Motor neuron (in vitro differentiated cells): ENCODE results near the gene WWP2. TPM values are rescaled to one million over a fixed set of nuclear protein-coding genes. Genes with fewer than 3 reads are reported as not detected.
"Not testable (repeated sequence)": the region's sequence is repeated elsewhere in the genome, so short reads cannot be mapped to it uniquely, and the experiment has no call there.

ENCODE experiments used
- ATAC-seq, 8 experiments: fragments of 200-7000 bp; cut with Tn5 transposase; replicated peaks in 6 of 8; 2 replicates each; pipeline ENCODE4 v1.8.0; 2021; ENCODE audit warnings: mild to moderate bottlenecking in 8 of 8, moderate library complexity in 8 of 8
- H3K27ac ChIP-seq, 2 donors: fragments of 250-450 bp; sonication (Bioruptor Pico); 2 replicates each; pipeline ENCODE4 v1.9.0; 2021; ENCODE audit warnings: antibody characterized with exemption in 2 of 2, mild to moderate bottlenecking in 2 of 2, moderate library complexity in 1 of 2
- H3K4me1 ChIP-seq, 2 donors: fragments of 250-450 bp; sonication (Bioruptor Pico); replicated peaks in 1 of 2; 2 replicates each; pipeline ENCODE4 v1.6.1; 2021; ENCODE audit warnings: antibody characterized with exemption in 2 of 2, mild to moderate bottlenecking in 2 of 2, moderate library complexity in 1 of 2
- H3K4me3 ChIP-seq, 5 donors: fragments of 250-450 bp; sonication (Bioruptor Pico); 2 replicates each; pipeline ENCODE4 v1.9.0; 2021; ENCODE audit warnings: antibody characterized with exemption in 5 of 5, mild to moderate bottlenecking in 5 of 5, moderate library complexity in 4 of 5
- WGBS, 10 experiments: fragments of 450-650 bp; shearing (Covaris generic); methylation state at CpG; one replicate each; pipeline ENCODE4 v1.0.0; 2022; 5-methylcytosine and 5-hydroxymethylcytosine counted together
- in situ Hi-C, 9 experiments: fragments of 400-800 bp; cut with MboI; loops; one replicate each; pipeline ENCODE4 v1.15.0; 2021; ENCODE audit warnings: low sequenced_read_pairs in 9 of 9, low pct_unique_long_range_greater_than_20kb in 2 of 9; ENCODE audit not compliant: unreplicated experiment in 9 of 9
- total RNA-seq, 8 experiments: library from RNA; unstranded; fragments of 300-600 nt; gene quantifications; 2 replicates each; pipeline versions ENCODE4 v1.2.3 to v1.2.4, GENCODE V29; 2022

Gene WWP2
- total RNA-seq, 8 experiments from 2014 or later, result 10.7 to 28.6 (median 16.0) TPM

GRCh38 chr16:69814078-69814477 lies 51.9 kb downstream of the WWP2 start:
- no peak for ATAC-seq
- 40 to 100% (median 82%) methylated on average over 1 to 5 of the region's 5 CpGs; no CpG with 5 or more reads in 4 of the 10 experiments for WGBS, 10 experiments
- no peak overlapping the region for H3K4me3 ChIP-seq
- peaks cover 1 to 8% of the 10 kb centered on the region in 2 donors for H3K4me1 ChIP-seq
- in situ Hi-C loops, result loop anchor here in 2 of 9 experiments (25.0 kb wide), 1 partner anchor 123 kb away; no protein-coding TSS in a partner anchor
- no peak overlapping the region for H3K27ac ChIP-seq

- 39 to 97% (median 87%) methylated on average over 2 to 4 of the region's 4 CpGs; no CpG with 5 or more reads in 1 of the 10 experiments for WGBS, 10 experiments
- Histone ChIP-seq H3K27ac (no peak overlapping the region), H3K4me1 (peaks cover 2 to 9% of the 10 kb centered on the region in 2 donors), H3K4me3 (no peak overlapping the region)
- no peak for ATAC-seq
- in situ Hi-C loops, result loop anchor here in 2 of 9 experiments (25.0 kb wide), 1 partner anchor 123 kb away; no protein-coding TSS in a partner anchor
These were observed 52.4 kb downstream of the WWP2 start for GRCh38 chr16:69814561-69814960.

- H3K4me3 ChIP-seq, H3K4me1 ChIP-seq, H3K27ac ChIP-seq, ATAC-seq: not testable (repeated sequence)
- 73 to 100% (median 82%) methylated on average over 1 to 14 of the region's 15 CpGs; no CpG with 5 or more reads in 3 of the 10 experiments for WGBS, 10 experiments
- in situ Hi-C loops, result loop anchor here in 2 of 9 experiments (25.0 kb wide), 1 partner anchor 122 kb away; no protein-coding TSS in a partner anchor
These were observed 53.2 kb downstream of the WWP2 start for GRCh38 chr16:69815216-69815883.

- WGBS, 10 experiments, result 85 to 100% (median 100%) methylated on average over 1 to 4 of the region's 4 CpGs; no CpG with 5 or more reads in 2 of the 10 experiments
- Histone ChIP-seq H3K4me3 (no peak overlapping the region), H3K27ac (no peak overlapping the region), H3K4me1 (peaks cover 2 to 9% of the 10 kb centered on the region in 2 donors)
- no peak for ATAC-seq
- in situ Hi-C loops, result loop anchor here in 2 of 9 experiments (25.0 kb wide), 1 partner anchor 120 kb away; no protein-coding TSS in a partner anchor
These were observed 54.9 kb downstream of the WWP2 start for GRCh38 chr16:69816996-69817395.

GRCh38 chr16:69818891-69819545 lies 56.9 kb downstream of the WWP2 start:
- in situ Hi-C loops, result loop anchor here in 2 of 9 experiments (25.0 kb wide), 1 partner anchor 118 kb away; no protein-coding TSS in a partner anchor
- WGBS, 10 experiments, result 32 to 98% (median 69%) methylated on average over 1 to 7 of the region's 8 CpGs
- Histone ChIP-seq H3K4me1 (peaks cover 6 to 12% of the 10 kb centered on the region in 2 donors), H3K27ac (no peak overlapping the region), H3K4me3 (no peak overlapping the region)
- ATAC-seq, result no peak

- Histone ChIP-seq H3K4me3 (no peak overlapping the region), H3K4me1 (peaks cover 6 to 14% of the 10 kb centered on the region in 2 donors), H3K27ac (no peak overlapping the region)
- 20 to 100% (median 80%) methylated on average over 1 to 13 of the region's 15 CpGs; no CpG with 5 or more reads in 2 of the 10 experiments for WGBS, 10 experiments
- in situ Hi-C loops, result loop anchor here in 2 of 9 experiments (25.0 kb wide), 1 partner anchor 116 kb away; no protein-coding TSS in a partner anchor
- peak in 2 of 8 experiments; percentile 71 to 76 for ATAC-seq
These were observed 58.9 kb downstream of the WWP2 start for GRCh38 chr16:69820926-69821541.

DNA sequence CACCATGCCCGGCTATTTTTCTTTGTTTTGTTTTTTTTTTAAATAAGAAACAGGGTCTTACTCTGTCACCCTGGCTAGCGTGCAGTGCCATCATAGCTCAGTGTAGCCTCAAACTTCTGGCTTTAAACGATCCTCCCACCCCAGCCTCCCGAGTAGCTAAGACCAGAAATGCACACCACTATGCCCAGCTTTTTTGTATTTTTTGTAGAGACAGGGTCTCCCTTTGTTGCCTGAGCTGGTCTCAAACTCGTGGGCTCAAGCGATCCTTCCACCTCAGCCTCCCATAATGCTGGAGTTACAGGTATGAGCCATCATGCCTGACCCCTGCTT lies 59.7 kb downstream of the WWP2 start:
- WGBS, 10 experiments, result 83 to 100% (median 97%) methylated on average over 1 to 6 of the region's 6 CpGs
- ATAC-seq, result no peak
- Histone ChIP-seq H3K4me1 (peaks cover 6 to 14% of the 10 kb centered on the region in 2 donors), H3K27ac (no peak overlapping the region), H3K4me3 (no peak overlapping the region)
- in situ Hi-C loops, result loop anchor here in 2 of 9 experiments (25.0 kb wide), 1 partner anchor 115 kb away; no protein-coding TSS in a partner anchor

- in situ Hi-C loops, result loop anchor here in 2 of 9 experiments (25.0 kb wide), 1 partner anchor 115 kb away; no protein-coding TSS in a partner anchor
- no peak for ATAC-seq
These were observed 60.2 kb downstream of the WWP2 start for GRCh38 chr16:69822174-69822935.

GRCh38 chr16:69823831-69824563 lies 61.9 kb downstream of the WWP2 start:
- in situ Hi-C loops, result loop anchor here in 2 of 9 experiments (25.0 kb wide), 1 partner anchor 113 kb away; no protein-coding TSS in a partner anchor
- ATAC-seq, result peak in 1 of 8 experiments; percentile 16
- Histone ChIP-seq H3K27ac (peak overlapping the region; percentile 0 to 22), H3K4me1 (peaks cover 5 to 7% of the 10 kb centered on the region in 2 donors), H3K4me3 (no peak overlapping the region)
- WGBS, 10 experiments, result 76 to 100% (median 89%) methylated on average over 1 to 9 of the region's 10 CpGs; no CpG with 5 or more reads in 1 of the 10 experiments

More at GRCh38 chr16:69822174-69822935, 60.2 kb downstream of the WWP2 start:
- WGBS, 10 experiments, result 86 to 100% (median 93%) methylated on average over 1 to 9 of the region's 11 CpGs
- no peak overlapping the region for H3K27ac ChIP-seq
- no peak overlapping the region for H3K4me3 ChIP-seq
- peaks cover 6 to 14% of the 10 kb centered on the region in 2 donors for H3K4me1 ChIP-seq

- in situ Hi-C loops, result loop anchor here in 2 of 9 experiments (25.0 kb wide), 1 partner anchor 113 kb away; no protein-coding TSS in a partner anchor
- not testable (repeated sequence) for H3K4me3 ChIP-seq, H3K27ac ChIP-seq, ATAC-seq, H3K4me1 ChIP-seq
- 100% methylated on average over 1 to 2 of the region's 4 CpGs; no CpG with 5 or more reads in 5 of the 10 experiments for WGBS, 10 experiments
These were observed 62.5 kb downstream of the WWP2 start for GRCh38 chr16:69824564-69825142.

GRCh38 chr16:69827524-69827923 lies 65.4 kb downstream of the WWP2 start:
- in situ Hi-C loops, result no loop called here
- 50 to 100% (median 96%) methylated on average over 1 to 4 of the region's 5 CpGs; no CpG with 5 or more reads in 2 of the 10 experiments for WGBS, 10 experiments
- Histone ChIP-seq H3K27ac (no peak overlapping the region), H3K4me1 (peaks cover 4 to 5% of the 10 kb centered on the region in 2 donors), H3K4me3 (no peak overlapping the region)
- no peak for ATAC-seq
